NCI-H2107 (cell line): ENCODE measurements around the gene FAM229A.

Source experiments
- DNase-seq: peaks from one replicate; lab custom pipeline; 2025; lab: John Stamatoyannopoulos, UW

FAM229A gene

GRCh38 chr1:32330558-32331151 is 31.6 kb downstream of the FAM229A start:
- no peak for DNase-seq

GRCh38 chr1:32329931-32330466 is 32.3 kb downstream of the FAM229A start:
- no peak for DNase-seq

DNA sequence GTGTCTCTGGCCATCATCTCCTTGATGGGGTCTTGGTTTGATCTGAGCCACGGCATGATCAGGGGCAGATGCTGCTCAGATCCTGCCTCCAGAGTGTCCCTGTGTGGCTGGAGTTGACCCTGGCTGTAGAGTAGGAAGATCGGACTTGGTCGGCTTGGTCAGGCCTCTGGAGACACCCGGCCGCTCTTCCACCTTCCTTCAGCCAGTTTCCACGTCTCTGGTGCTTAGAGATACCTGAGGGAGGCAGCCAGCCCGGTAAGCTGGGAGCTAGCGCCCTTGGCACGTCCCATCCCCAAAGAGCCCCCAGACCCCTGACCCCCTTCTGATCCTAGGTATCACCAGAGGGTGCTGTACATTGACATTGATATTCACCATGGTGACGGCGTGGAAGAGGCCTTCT is 35.1 kb downstream of the FAM229A start:
- no peak for DNase-seq

GRCh38 chr1:32321712-32322291 is 40.5 kb downstream of the FAM229A start:
- no peak for DNase-seq

- DNase-seq, result no peak
Measured at GRCh38 chr1:32318127-32318869, 44.0 kb downstream of the FAM229A start.

DNA sequence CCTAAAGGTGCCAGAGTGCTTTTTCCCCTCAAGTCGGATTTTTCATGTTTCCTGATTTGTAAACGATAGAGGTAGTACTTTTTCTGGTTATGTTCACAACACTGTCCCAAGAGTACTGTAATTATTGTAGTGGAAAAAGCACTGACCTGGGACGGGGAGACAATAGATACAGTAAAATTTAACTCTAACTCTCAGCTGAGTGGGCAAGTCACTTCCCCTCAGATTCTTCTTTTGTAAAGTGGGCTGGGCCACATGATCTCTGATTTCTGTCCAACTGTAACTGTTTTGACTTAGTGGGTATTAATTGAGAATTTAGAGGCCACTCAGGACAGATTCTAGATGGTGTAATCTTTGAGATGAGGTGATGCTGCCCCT is 45.4 kb downstream of the FAM229A start:
- DNase-seq, result no peak

DNA sequence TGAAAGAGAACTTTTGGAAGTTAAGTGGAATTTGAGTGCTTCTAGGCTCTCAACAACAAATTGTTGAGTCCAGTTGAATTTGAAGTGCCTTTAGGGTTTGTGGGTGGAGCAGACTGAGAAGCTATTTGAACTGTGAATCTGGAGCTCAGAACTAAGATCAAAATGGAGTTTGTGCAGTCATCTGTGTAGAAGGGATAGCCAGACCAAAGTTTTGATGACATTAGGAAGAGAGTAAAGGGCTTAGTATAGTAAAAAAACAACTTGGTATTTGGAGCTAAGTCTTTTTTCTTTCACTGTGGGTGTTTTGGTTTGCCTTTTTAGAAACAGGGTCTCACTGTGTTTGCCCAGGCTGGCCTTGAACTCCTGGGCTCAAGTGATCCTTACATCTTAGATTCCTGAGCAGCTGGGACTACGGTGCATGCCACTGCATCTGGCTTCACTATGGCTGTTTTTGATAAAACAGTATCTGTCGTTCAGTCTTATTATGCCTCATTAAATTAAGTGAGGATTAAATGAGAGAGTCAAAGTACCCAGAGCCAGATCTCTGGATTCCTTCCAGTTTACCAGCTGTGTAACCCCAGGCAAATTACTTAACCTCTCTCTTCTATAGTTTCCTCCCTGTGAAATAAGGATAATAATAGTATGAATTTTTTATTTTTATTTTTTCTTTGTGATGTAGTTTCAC is 50.4 kb downstream of the FAM229A start:
- peak; percentile 17 for DNase-seq
